Smooth muscle cell (in vitro differentiated cells): ENCODE data around the gene DGKI. TPM values are rescaled to one million over a fixed set of nuclear protein-coding genes. Genes with fewer than 3 reads are reported as not detected.

Experiments
- DNase-seq: peaks from one replicate; lab custom pipeline; 2025; ENCODE audit not compliant: unreplicated experiment; lab: John Stamatoyannopoulos, UW
- H2AFZ ChIP-seq: fragments of 200-600 bp; sonication (generic); 2 replicates; pipeline ENCODE4 v1.6.0; 2016; ENCODE audit warnings: antibody characterized with exemption, low read depth, mild to moderate bottlenecking
- H3F3A ChIP-seq: fragments of 200-600 bp; sonication (generic); 2 replicates; pipeline ENCODE4 v1.6.0; 2017; ENCODE audit warnings: antibody characterized with exemption, low read depth
- H3K27ac ChIP-seq: fragments of 200-600 bp; sonication (generic); 2 replicates; pipeline ENCODE4 v1.5.1; 2016; ENCODE audit warnings: low read depth, mild to moderate bottlenecking
- H3K27me3 ChIP-seq: fragments of 200-600 bp; sonication (generic); 2 replicates; pipeline ENCODE4 v1.6.1; 2016; ENCODE audit warnings: low read depth, mild to moderate bottlenecking
- H3K36me3 ChIP-seq: fragments of 200-600 bp; sonication (generic); 2 replicates; pipeline ENCODE4 v1.5.1; 2016; ENCODE audit warnings: low read depth
- H3K4me1 ChIP-seq: fragments of 200-600 bp; sonication (generic); 2 replicates; pipeline ENCODE4 v1.5.1; 2016; ENCODE audit warnings: low read depth
- H3K4me2 ChIP-seq: fragments of 200-600 bp; sonication (generic); 2 replicates; pipeline ENCODE4 v1.6.0; 2016; ENCODE audit warnings: mild to moderate bottlenecking
- H3K4me3 ChIP-seq: fragments of 200-600 bp; sonication (generic); 2 replicates; pipeline ENCODE4 v1.5.1; 2016; ENCODE audit warnings: mild to moderate bottlenecking
- H3K79me2 ChIP-seq: fragments of 200-600 bp; sonication (generic); 2 replicates; pipeline ENCODE4 v1.6.0; 2016; ENCODE audit warnings: low read depth, mild to moderate bottlenecking
- H3K9ac ChIP-seq: fragments of 200-600 bp; sonication (generic); 2 replicates; pipeline ENCODE4 v1.6.0; 2016; ENCODE audit warnings: low read depth
- H3K9me3 ChIP-seq: fragments of 200-600 bp; sonication (generic); replicated peaks from 2 replicates; pipeline ENCODE4 v1.5.1; 2016; ENCODE audit warnings: low read depth
- H4K20me1 ChIP-seq: fragments of 200-600 bp; sonication (generic); 2 replicates; pipeline ENCODE4 v1.6.0; 2016; ENCODE audit warnings: low read depth
- CTCF ChIP-seq: fragments of 200-600 bp; sonication (generic); IDR thresholded peaks from 2 replicates; pipeline ENCODE4 v1.5.1; 2017; ENCODE audit warnings: borderline replicate concordance, mild to moderate bottlenecking, antibody characterized with exemption; ENCODE audit not compliant: insufficient read depth, poor library complexity, severe bottlenecking
- WGBS: methylation state at CpG from one replicate; pipeline ENCODE4 v1.1.7; 2016; ENCODE audit warnings: low lambda C conversion rate; 5-methylcytosine and 5-hydroxymethylcytosine counted together
- polyA plus RNA-seq: library from polyadenylated mRNA; unstranded; fragments of >200 nt; fragmentation: Nextera tagmentation; extraction: Ambion mirVana; gene quantifications from 2 replicates; pipeline ENCODE4 v1.2.1, GENCODE V29; 2016
- total RNA-seq: library from RNA; depleted of rRNA; stranded (reverse); fragments of >200 nt; gene quantifications from 2 replicates; pipeline ENCODE4 v1.2.3, GENCODE V29; 2014

Gene DGKI
- total and polyA plus RNA-seq, 2 experiments from 2014 or later: 2.5 to 6.2 TPM

- Histone ChIP-seq H3K27me3 (no peaks in the 10 kb centered on the region), H3F3A (no peaks in the 10 kb centered on the region), H3K4me1 (peaks cover 24% of the 10 kb centered on the region), H3K79me2 (no peaks in the 10 kb centered on the region), H3K9me3 (no peaks in the 10 kb centered on the region), H3K27ac (no peak overlapping the region), H3K36me3 (no peaks in the 10 kb centered on the region), H4K20me1 (no peaks in the 10 kb centered on the region), H2AFZ (no peak overlapping the region), H3K4me3 (no peak overlapping the region), H3K9ac (no peak overlapping the region), H3K4me2 (no peak overlapping the region)
- TF ChIP-seq CTCF: peak; percentile 19
- no peak for DNase-seq
- whole genome bisulfite sequencing: 65% methylated on average over 5 of the region's 5 CpGs
Measured at GRCh38 chr7:137816696-137817320, 30.0 kb downstream of the DGKI start.

GRCh38 chr7:137813541-137813940 lies 33.2 kb downstream of the DGKI start:
- H3K9me3 ChIP-seq: no peaks in the 10 kb centered on the region
- 100% methylated on average over 1 of the region's 1 CpG for WGBS

GRCh38 chr7:137810248-137810647 lies 36.5 kb downstream of the DGKI start:
- no peaks in the 10 kb centered on the region for H3K4me1 ChIP-seq
- H3K9ac ChIP-seq: no peak overlapping the region
- no peaks in the 10 kb centered on the region for H3K36me3 ChIP-seq
- DNase-seq: no peak
- H3K9me3 ChIP-seq: no peaks in the 10 kb centered on the region
- no peaks in the 10 kb centered on the region for H3K79me2 ChIP-seq
- H3K4me2 ChIP-seq: no peak overlapping the region
- no peaks in the 10 kb centered on the region for H3K27me3 ChIP-seq
- no peak overlapping the region for H3K4me3 ChIP-seq
- no peak overlapping the region for H2AFZ ChIP-seq
- no peaks in the 10 kb centered on the region for H4K20me1 ChIP-seq
- H3K27ac ChIP-seq: no peak overlapping the region
- TF ChIP-seq CTCF: no peak
- H3F3A ChIP-seq: no peaks in the 10 kb centered on the region
- WGBS: 89% methylated on average over 2 of the region's 2 CpGs

More at GRCh38 chr7:137813541-137813940, 33.2 kb downstream of the DGKI start:
- Histone ChIP-seq H3K79me2 (no peaks in the 10 kb centered on the region), H3K27me3 (no peaks in the 10 kb centered on the region), H3K4me1 (no peaks in the 10 kb centered on the region), H4K20me1 (no peaks in the 10 kb centered on the region), H3K27ac (no peak overlapping the region), H3K4me2 (no peak overlapping the region), H3K9ac (no peak overlapping the region), H3K4me3 (no peak overlapping the region), H3F3A (no peaks in the 10 kb centered on the region), H2AFZ (no peak overlapping the region), H3K36me3 (no peaks in the 10 kb centered on the region)
- DNase-seq: no peak
- TF ChIP-seq CTCF: no peak

- no peaks in the 10 kb centered on the region for H3K9me3 ChIP-seq
- H3K9ac ChIP-seq: peak overlapping the region; percentile 41
- H4K20me1 ChIP-seq: no peaks in the 10 kb centered on the region
- no peak overlapping the region for H3K4me3 ChIP-seq
- peak overlapping the region; percentile 0 for H3K4me2 ChIP-seq
- H3K36me3 ChIP-seq: no peaks in the 10 kb centered on the region
- WGBS: 50% methylated on average over 2 of the region's 2 CpGs
- no peak for TF ChIP-seq CTCF
- H3K27ac ChIP-seq: peak overlapping the region; percentile 70
- H3K27me3 ChIP-seq: no peaks in the 10 kb centered on the region
- H3F3A ChIP-seq: no peaks in the 10 kb centered on the region
- no peaks in the 10 kb centered on the region for H3K4me1 ChIP-seq
- DNase-seq: no peak
- H2AFZ ChIP-seq: no peak overlapping the region
- H3K79me2 ChIP-seq: no peaks in the 10 kb centered on the region
Measured at GRCh38 chr7:137804836-137805235, 41.9 kb downstream of the DGKI start.
